ENCODE data around the gene ACADL.
"Not testable (repeated sequence)": the region's sequence is repeated elsewhere in the genome, so short reads cannot be mapped to it uniquely, and the experiment has no call there.

Gene ACADL

GRCh38 chr2:210199854-210200253, 25.4 kb downstream of the ACADL start:
- DNase-seq (ENCODE audit: low read depth): no peak

GRCh38 chr2:210199186-210199765, 26.0 kb downstream of the ACADL start:
- DNase-seq (ENCODE audit: low read depth): no peak

GRCh38 chr2:210198326-210198725, 26.9 kb downstream of the ACADL start:
- DNase-seq (ENCODE audit: low read depth): no peak

- DNase-seq (ENCODE audit: low read depth): no peak
These were observed 27.5 kb downstream of the ACADL start for GRCh38 chr2:210197720-210198119.

GRCh38 chr2:210195101-210195852, 30.0 kb downstream of the ACADL start:
- DNase-seq (ENCODE audit: low read depth): no peak

- DNase-seq (ENCODE audit: low read depth): no peak
These were observed 34.9 kb downstream of the ACADL start for GRCh38 chr2:210190345-210190744.

- DNase-seq (ENCODE audit: low read depth): no peak
These were observed 35.7 kb downstream of the ACADL start for GRCh38 chr2:210189452-210190138.

- no peak for DNase-seq (ENCODE audit: low read depth)
These were observed 36.5 kb downstream of the ACADL start for GRCh38 chr2:210188755-210189154.

- DNase-seq (ENCODE audit: low read depth): no peak
These were observed 37.1 kb downstream of the ACADL start for GRCh38 chr2:210188190-210188589.

GRCh38 chr2:210183936-210184335, 41.3 kb downstream of the ACADL start:
- not testable (repeated sequence) for DNase-seq (ENCODE audit: low read depth)

GRCh38 chr2:210181606-210182088, 43.6 kb downstream of the ACADL start:
- not testable (repeated sequence) for DNase-seq (ENCODE audit: low read depth)

GRCh38 chr2:210181033-210181605, 44.1 kb downstream of the ACADL start:
- not testable (repeated sequence) for DNase-seq (ENCODE audit: low read depth)

- no peak for DNase-seq (ENCODE audit: low read depth)
These were observed 44.8 kb downstream of the ACADL start for GRCh38 chr2:210180477-210180876.

GRCh38 chr2:210179351-210179990, 45.8 kb downstream of the ACADL start:
- DNase-seq (ENCODE audit: low read depth): no peak

GRCh38 chr2:210177769-210178168, 47.5 kb downstream of the ACADL start:
- no peak for DNase-seq (ENCODE audit: low read depth)

GRCh38 chr2:210177115-210177514, 48.1 kb downstream of the ACADL start:
- not testable (repeated sequence) for DNase-seq (ENCODE audit: low read depth)

GRCh38 chr2:210174086-210174485, 51.2 kb downstream of the ACADL start:
- no peak for DNase-seq (ENCODE audit: low read depth)

- no peak for DNase-seq (ENCODE audit: low read depth)
These were observed 53.0 kb downstream of the ACADL start for GRCh38 chr2:210172219-210172575.

GRCh38 chr2:210171309-210172218, 53.7 kb downstream of the ACADL start, which contains the start of gene KANSL1L:
Gene KANSL1L, minus strand, starts transcription at chr2:210171409. Its CDS starts 16,827 bp downstream, at chr2:210154582.
- DNase-seq (ENCODE audit: low read depth): peak; percentile 97

GRCh38 chr2:210170446-210171303, 54.6 kb downstream of the ACADL start:
- DNase-seq (ENCODE audit: low read depth): peak; percentile 97
